IMR-90 (cell line): ENCODE data around the gene ZFYVE28. TPM values are rescaled to one million over a fixed set of nuclear protein-coding genes. Genes with fewer than 3 reads are reported as not detected.

Experiments
- ATAC-seq: fragments of 200-7000 bp; cut with Tn5 transposase; 2 replicates; pipeline ENCODE4 v1.9.1; 2020; ENCODE audit warnings: low read depth, mild to moderate bottlenecking, moderate library complexity
- BruUV-seq: library from RNA; stranded (reverse); fragments of 400-500 nt; replicated peaks from 2 replicates; lab custom pipeline; 2021; lab: Mats Ljungman, UMichigan
- CTCF ChIA-PET: fragments of 300-600 bp; formaldehyde crosslinking; extraction: SDS; loops from one replicate; lab custom pipeline; 2021; ENCODE audit warnings: antibody characterized with exemption; lab: Yijun Ruan, JAX
- POLR2A ChIA-PET: fragments of 300-600 bp; sonication (Branson Sonifier 250); formaldehyde crosslinking; loops from one replicate; lab custom pipeline; 2022; ENCODE audit warnings: antibody characterized with exemption; ENCODE audit not compliant: unreplicated experiment; lab: Charles Lee
- DNase-seq: peaks from one replicate; pipeline ENCODE4 v3.0.0; 2013
- H2AFZ ChIP-seq: replicated peaks from 2 replicates; pipeline ENCODE3; 2013; ENCODE audit warnings: low read length, mild to moderate bottlenecking; ENCODE audit not compliant: poor library complexity
- H2AK5ac ChIP-seq: 2 replicates; pipeline ENCODE4 v1.6.1; 2013; ENCODE audit warnings: low read depth, low read length, inconsistent platforms
- H2AK9ac ChIP-seq: replicated peaks from 2 replicates; pipeline ENCODE3; 2013; ENCODE audit warnings: mild to moderate bottlenecking, low read depth, low read length, moderate library complexity; ENCODE audit not compliant: poor library complexity
- H2BK120ac ChIP-seq: 2 replicates; pipeline ENCODE4 v1.6.1; 2013; ENCODE audit warnings: low read depth, low read length, inconsistent platforms
- H2BK15ac ChIP-seq: 3 replicates; pipeline ENCODE4 v1.6.1; 2013; ENCODE audit warnings: low read depth, low read length, inconsistent platforms
- H2BK20ac ChIP-seq: 2 replicates; pipeline ENCODE4 v1.6.1; 2013; ENCODE audit warnings: low read depth, mild to moderate bottlenecking, inconsistent platforms, low read length, moderate library complexity
- H2BK5ac ChIP-seq: 2 replicates; pipeline ENCODE4 v1.6.1; 2013; ENCODE audit warnings: mild to moderate bottlenecking, low read depth, low read length, inconsistent platforms; ENCODE audit not compliant: poor library complexity, severe bottlenecking
- H3K14ac ChIP-seq: replicated peaks from 2 replicates; pipeline ENCODE4 v1.6.1; 2013; ENCODE audit warnings: low read depth, low read length, inconsistent platforms
- H3K18ac ChIP-seq: 2 replicates; pipeline ENCODE4 v1.6.1; 2013; ENCODE audit warnings: low read depth, low read length, control low read depth
- H3K23ac ChIP-seq: 2 replicates; pipeline ENCODE4 v1.6.1; 2013; ENCODE audit warnings: low read depth, low read length, inconsistent platforms
- H3K27ac ChIP-seq: 2 replicates; pipeline ENCODE4 v1.5.1; 2013; ENCODE audit warnings: mild to moderate bottlenecking, control low read depth, low read length; ENCODE audit not compliant: insufficient read depth
- H3K27me3 ChIP-seq: 2 replicates; pipeline ENCODE4 v1.6.1; 2013; ENCODE audit warnings: low read length; ENCODE audit not compliant: control insufficient read depth, insufficient read depth
- H3K36me3 ChIP-seq: 2 replicates; pipeline ENCODE4 v1.6.1; 2013; ENCODE audit warnings: low read length, mixed read lengths; ENCODE audit not compliant: control insufficient read depth, insufficient read depth
- H3K4ac ChIP-seq: 2 replicates; pipeline ENCODE4 v1.6.1; 2013; ENCODE audit warnings: low read depth, low read length, inconsistent platforms
- H3K4me1 ChIP-seq: 2 replicates; pipeline ENCODE4 v1.6.1; 2013; ENCODE audit warnings: low read length, mixed read lengths; ENCODE audit not compliant: control insufficient read depth, insufficient read depth
- H3K4me2 ChIP-seq: 2 replicates; pipeline ENCODE4 v1.6.1; 2013; ENCODE audit warnings: low read depth, mild to moderate bottlenecking, control low read depth, low read length, moderate library complexity
- H3K4me3 ChIP-seq: 2 replicates; pipeline ENCODE4 v1.5.1; 2013; ENCODE audit warnings: low read depth, mild to moderate bottlenecking, control low read depth, low read length, moderate library complexity; ENCODE audit not compliant: insufficient read depth
- H3K56ac ChIP-seq: 2 replicates; pipeline ENCODE4 v1.6.1; 2013; ENCODE audit warnings: low read length, inconsistent platforms; ENCODE audit not compliant: insufficient read depth; ENCODE audit errors: extremely low read depth
- H3K79me1 ChIP-seq, 2 experiments: 2 replicates each; pipeline ENCODE4 v1.6.1; 2013; ENCODE audit warnings: low read length in 2 of 2, inconsistent platforms in 1 of 2, low read depth in 1 of 2
- H3K9ac ChIP-seq: 2 replicates; pipeline ENCODE4 v1.6.1; 2013; ENCODE audit warnings: low read depth, low read length, control low read depth
- H3K9me1 ChIP-seq: 2 replicates; pipeline ENCODE4 v1.6.1; 2013; ENCODE audit warnings: low read length, inconsistent platforms; ENCODE audit not compliant: insufficient read depth
- H3K9me3 ChIP-seq: 2 replicates; pipeline ENCODE4 v1.6.1; 2013; ENCODE audit warnings: low read length; ENCODE audit not compliant: control insufficient read depth, insufficient read depth
- H4K20me1 ChIP-seq: 2 replicates; pipeline ENCODE4 v1.6.1; 2013; ENCODE audit warnings: low read length, inconsistent platforms; ENCODE audit not compliant: insufficient read depth
- H4K5ac ChIP-seq: 2 replicates; pipeline ENCODE4 v1.6.1; 2013; ENCODE audit warnings: mild to moderate bottlenecking, low read depth, low read length, control low read depth
- H4K8ac ChIP-seq, 2 experiments: 2 replicates each; pipeline ENCODE4 v1.6.1; 2013; ENCODE audit warnings: low read depth in 2 of 2, low read length in 2 of 2, control low read depth in 1 of 2, inconsistent platforms in 1 of 2
- H4K91ac ChIP-seq: 2 replicates; pipeline ENCODE4 v1.6.1; 2013; ENCODE audit warnings: low read depth, low read length, inconsistent platforms; ENCODE audit not compliant: insufficient read depth
- BHLHE40 ChIP-seq: fragments of 150-350 bp; IDR thresholded peaks from 2 replicates; pipeline ENCODE4 v1.6.1; 2016; ENCODE audit warnings: mild to moderate bottlenecking, low read depth, low read length
- CEBPB ChIP-seq: IDR thresholded peaks from 2 replicates; pipeline ENCODE4 v1.6.1; 2012; ENCODE audit warnings: low read depth, low read length, improper control_type of control experiment
- MAFK ChIP-seq: IDR thresholded peaks from 2 replicates; pipeline ENCODE4 v1.6.1; 2012; ENCODE audit warnings: low read depth, low read length, improper control_type of control experiment
- MXI1 ChIP-seq: IDR thresholded peaks from 2 replicates; pipeline ENCODE4 v1.6.1; 2012; ENCODE audit warnings: low read depth, mild to moderate bottlenecking, low read length, moderate library complexity, borderline replicate concordance
- POLR2A ChIP-seq: IDR thresholded peaks from 2 replicates; pipeline ENCODE4 v1.6.1; 2012; ENCODE audit warnings: mild to moderate bottlenecking, low read depth, low read length
- RAD21 ChIP-seq: IDR thresholded peaks from 2 replicates; pipeline ENCODE4 v1.6.1; 2012; ENCODE audit warnings: low read length, improper control_type of control experiment
- SMC3 ChIP-seq: fragments of 150-350 bp; IDR thresholded peaks from 2 replicates; pipeline ENCODE4 v1.6.1; 2016; ENCODE audit warnings: low read depth, mild to moderate bottlenecking, antibody characterized with exemption, low read length, moderate library complexity
- WGBS, 2 experiments: methylation state at CpG; one replicate each; pipeline versions ENCODE4 v1.1.5 to v1.1.7; 2013; ENCODE audit warnings: missing lambda C conversion rate in 2 of 2; ENCODE audit not compliant: insufficient read length in 1 of 2; ENCODE audit errors: extremely low coverage in 2 of 2; 5-methylcytosine and 5-hydroxymethylcytosine counted together
- dilution Hi-C: fragments of 300-500 bp; cut with HindIII; formaldehyde crosslinking; loops from one replicate; pipeline ENCODE4 v1.14.3; 2018; ENCODE audit warnings: low sequenced_read_pairs; ENCODE audit not compliant: unreplicated experiment
- in situ Hi-C: fragments of 300-500 bp; cut with MboI; formaldehyde crosslinking; loops from 3 replicates; pipeline ENCODE4 v1.14.3; 2019; ENCODE audit warnings: low sequenced_read_pairs, inconsistent platforms, mixed read lengths
- intact Hi-C: fragments of 100-400 bp; cut with micrococcal nuclease; formaldehyde crosslinking; loops from 2 replicates; pipeline ENCODE4 v1.10.0; 2022
- polyA plus RNA-seq, 3 experiments: library from polyadenylated mRNA; depleted of rRNA; stranded (reverse); fragments of >200 nt; gene quantifications; 2 replicates each; pipeline ENCODE4 v1.2.3, GENCODE V29; 2012; ENCODE audit warnings: low replicate concordance in 1 of 3
- total RNA-seq: library from RNA; depleted of rRNA; stranded (reverse); fragments of >200 nt; gene quantifications from 2 replicates; pipeline ENCODE4 v1.2.3, GENCODE V29; 2012
- TF ChIP-seq, protein P1 (sequence below): conservative IDR thresholded peaks from 2 replicates; pipeline ENCODE4 v1.5.1; 2012; ENCODE audit warnings: mild to moderate bottlenecking, low read depth, low read length, improper control_type of control experiment
- TF ChIP-seq, protein P2 (sequence below): fragments of 150-350 bp; IDR thresholded peaks from 2 replicates; pipeline ENCODE4 v1.6.1; 2016; ENCODE audit warnings: low read depth, mild to moderate bottlenecking, low read length, moderate library complexity, borderline replicate concordance

Gene ZFYVE28
- total and polyA plus RNA-seq, 2 of the 4 experiments (the other 2 are of a cell fraction), result 0.36 to 1.2 TPM

DNA sequence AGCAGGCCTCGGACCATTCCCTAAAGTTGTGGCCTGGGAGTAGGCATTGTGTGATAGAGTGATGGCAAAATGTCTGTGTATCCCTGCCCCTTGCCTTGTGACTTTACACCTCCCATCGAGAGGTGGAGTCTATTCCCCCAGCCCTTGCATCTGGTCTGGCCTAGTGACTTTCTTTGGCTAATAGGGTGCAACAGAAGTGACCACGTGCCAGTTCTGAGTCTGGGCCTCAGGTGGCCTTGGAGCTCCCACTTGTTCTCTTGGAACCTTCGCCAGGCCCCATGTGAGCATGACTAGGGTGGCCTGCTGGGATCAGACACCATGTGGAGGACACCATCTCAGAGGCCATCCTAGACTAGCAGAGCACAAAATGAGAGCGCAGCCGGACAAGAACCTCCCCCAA, 46.6 kb upstream of the ZFYVE28 start:
- H2BK20ac ChIP-seq, result no peak overlapping the region
- H3K4me2 ChIP-seq, result no peak overlapping the region
- H3K9me1 ChIP-seq, result peaks cover 3% of the 10 kb centered on the region; the same call in 1 of the 2 replicates
- DNase-seq, result no peak
- dilution Hi-C loops, result no loop called here
- H2BK120ac ChIP-seq, result no peak overlapping the region
- 100% methylated on average over 1 of the region's 6 CpGs; no CpG with 5 or more reads in 1 of the 2 experiments for WGBS, 2 experiments
- H3K18ac ChIP-seq, result no peak overlapping the region
- no peaks in the 10 kb centered on the region for H3K9me3 ChIP-seq
- H2AFZ ChIP-seq, result no peak overlapping the region
- intact Hi-C loops, result loop anchor here (5.0 kb wide), 1 partner anchor 203 kb away; the partner anchor contains the start of gene MXD4
- no peak overlapping the region for H4K91ac ChIP-seq
- no peaks in the 10 kb centered on the region; the same call in 1 of the 2 replicates for H3K27me3 ChIP-seq
- no TSS peak for BruUV-seq
- H2BK15ac ChIP-seq, result no peak overlapping the region
- no peak overlapping the region for H3K4ac ChIP-seq
- in situ Hi-C loops, result no loop called here
- no peak overlapping the region for H3K27ac ChIP-seq
- no peak overlapping the region for H4K5ac ChIP-seq
- H2BK5ac ChIP-seq, result no peak overlapping the region
- H3K4me1 ChIP-seq, result peaks cover 2% of the 10 kb centered on the region; the same call in 1 of the 2 replicates
- TF ChIP-seq, protein P1, sequence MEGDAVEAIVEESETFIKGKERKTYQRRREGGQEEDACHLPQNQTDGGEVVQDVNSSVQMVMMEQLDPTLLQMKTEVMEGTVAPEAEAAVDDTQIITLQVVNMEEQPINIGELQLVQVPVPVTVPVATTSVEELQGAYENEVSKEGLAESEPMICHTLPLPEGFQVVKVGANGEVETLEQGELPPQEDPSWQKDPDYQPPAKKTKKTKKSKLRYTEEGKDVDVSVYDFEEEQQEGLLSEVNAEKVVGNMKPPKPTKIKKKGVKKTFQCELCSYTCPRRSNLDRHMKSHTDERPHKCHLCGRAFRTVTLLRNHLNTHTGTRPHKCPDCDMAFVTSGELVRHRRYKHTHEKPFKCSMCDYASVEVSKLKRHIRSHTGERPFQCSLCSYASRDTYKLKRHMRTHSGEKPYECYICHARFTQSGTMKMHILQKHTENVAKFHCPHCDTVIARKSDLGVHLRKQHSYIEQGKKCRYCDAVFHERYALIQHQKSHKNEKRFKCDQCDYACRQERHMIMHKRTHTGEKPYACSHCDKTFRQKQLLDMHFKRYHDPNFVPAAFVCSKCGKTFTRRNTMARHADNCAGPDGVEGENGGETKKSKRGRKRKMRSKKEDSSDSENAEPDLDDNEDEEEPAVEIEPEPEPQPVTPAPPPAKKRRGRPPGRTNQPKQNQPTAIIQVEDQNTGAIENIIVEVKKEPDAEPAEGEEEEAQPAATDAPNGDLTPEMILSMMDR, result no peak
- no peak for TF ChIP-seq CEBPB
- no peak for TF ChIP-seq MXI1
- TF ChIP-seq RAD21, result no peak
- no peak for TF ChIP-seq POLR2A
- TF ChIP-seq, protein P2, sequence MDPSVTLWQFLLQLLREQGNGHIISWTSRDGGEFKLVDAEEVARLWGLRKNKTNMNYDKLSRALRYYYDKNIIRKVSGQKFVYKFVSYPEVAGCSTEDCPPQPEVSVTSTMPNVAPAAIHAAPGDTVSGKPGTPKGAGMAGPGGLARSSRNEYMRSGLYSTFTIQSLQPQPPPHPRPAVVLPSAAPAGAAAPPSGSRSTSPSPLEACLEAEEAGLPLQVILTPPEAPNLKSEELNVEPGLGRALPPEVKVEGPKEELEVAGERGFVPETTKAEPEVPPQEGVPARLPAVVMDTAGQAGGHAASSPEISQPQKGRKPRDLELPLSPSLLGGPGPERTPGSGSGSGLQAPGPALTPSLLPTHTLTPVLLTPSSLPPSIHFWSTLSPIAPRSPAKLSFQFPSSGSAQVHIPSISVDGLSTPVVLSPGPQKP, result no peak
- TF ChIP-seq MAFK, result no peak
- no peak for TF ChIP-seq SMC3
- TF ChIP-seq BHLHE40, result no peak
- peaks cover 2% of the 10 kb centered on the region; the same call in 1 of the 2 replicates for H3K36me3 ChIP-seq
- ChIA-PET CTCF (no interaction called here), POLR2A (no interaction called here)
- no peak for ATAC-seq
- no peak overlapping the region for H3K9ac ChIP-seq
- no peak overlapping the region for H2AK9ac ChIP-seq
- H4K20me1 ChIP-seq, result peaks cover 8% of the 10 kb centered on the region
- H3K79me1 ChIP-seq, result peaks cover 12 to 19% of the 10 kb centered on the region in 2 experiments
- H3K23ac ChIP-seq, result no peak overlapping the region
- H3K4me3 ChIP-seq, result no peak overlapping the region
- H4K8ac ChIP-seq, result no peak overlapping the region
- no peak overlapping the region for H3K56ac ChIP-seq
- no peak overlapping the region for H3K14ac ChIP-seq
- H2AK5ac ChIP-seq, result no peak overlapping the region
